CD14-positive monocyte (primary cell): ENCODE results near the gene CLIC1. TPM values are rescaled to one million over a fixed set of nuclear protein-coding genes. Genes with fewer than 3 reads are reported as not detected.
A peak's percentile ranks its signal among the peaks of the same experiment; 100 is the strongest.

Experiments used
- DNase-seq, 3 donors: peaks; one replicate each; pipeline ENCODE4 v3.0.0-alpha.2; 2011 to 2022
- H2AFZ ChIP-seq: 2 replicates; pipeline ENCODE4 v1.6.0; 2012; ENCODE audit warnings: mild to moderate bottlenecking, low read depth, low read length, inconsistent platforms; ENCODE audit not compliant: insufficient read depth, poor library complexity, severe bottlenecking
- H3K27ac ChIP-seq, 2 donors: 1 replicate in 1 of 2; 2 replicates in 1 of 2; pipeline ENCODE4 v1.5.1; 2012 to 2013; ENCODE audit warnings: low read length in 2 of 2, control low read depth in 1 of 2, inconsistent platforms in 1 of 2, low read depth in 1 of 2, mild to moderate bottlenecking in 1 of 2
- H3K27me3 ChIP-seq, 2 donors: one replicate each; pipeline versions ENCODE4 v1.6.0 to v1.6.1; 2011 to 2013; ENCODE audit warnings: low read length in 2 of 2; ENCODE audit not compliant: control insufficient read depth in 2 of 2, insufficient read depth in 2 of 2
- H3K36me3 ChIP-seq, 2 donors: replicated peaks in 1 of 2; 1 replicate in 1 of 2; 2 replicates in 1 of 2; pipeline versions ENCODE4 v1.5.1 to v1.6.1; 2012 to 2013; ENCODE audit warnings: low read length in 2 of 2, control low read depth in 1 of 2, inconsistent platforms in 1 of 2, mild to moderate bottlenecking in 1 of 2; ENCODE audit not compliant: insufficient read depth in 2 of 2, control insufficient read depth in 1 of 2
- H3K4me1 ChIP-seq, 2 donors: 1 replicate in 1 of 2; 2 replicates in 1 of 2; pipeline versions ENCODE4 v1.5.1 to v1.6.1; 2012 to 2013; ENCODE audit warnings: low read length in 2 of 2, control low read depth in 1 of 2, inconsistent platforms in 1 of 2, mild to moderate bottlenecking in 1 of 2, moderate library complexity in 1 of 2; ENCODE audit not compliant: insufficient read depth in 2 of 2, control insufficient read depth in 1 of 2
- H3K4me2 ChIP-seq: replicated peaks from 2 replicates; pipeline ENCODE3; 2012; ENCODE audit warnings: low read length, moderate library complexity, mild to moderate bottlenecking; ENCODE audit not compliant: poor library complexity, severe bottlenecking; ENCODE audit errors: extremely low read depth
- H3K4me3 ChIP-seq, 3 experiments: fragments of 200-600 bp in 1 of 3; sonication (generic) in 1 of 3; replicated peaks in 1 of 3; 1 replicate in 2 of 3; 2 replicates in 1 of 3; pipeline ENCODE4 v1.5.1; 2011 to 2013; ENCODE audit warnings: low read length in 3 of 3, mild to moderate bottlenecking in 3 of 3, control low read depth in 2 of 3, low read depth in 2 of 3, inconsistent platforms in 1 of 3, moderate library complexity in 1 of 3
- H3K79me2 ChIP-seq: 2 replicates; pipeline ENCODE4 v1.6.0; 2012; ENCODE audit warnings: mild to moderate bottlenecking, control low read depth, inconsistent platforms, low read length, moderate library complexity; ENCODE audit not compliant: insufficient read depth
- H3K9ac ChIP-seq: 2 replicates; pipeline ENCODE4 v1.6.0; 2017; ENCODE audit warnings: low read length, mild to moderate bottlenecking; ENCODE audit not compliant: insufficient read depth, poor library complexity, severe bottlenecking
- H3K9me3 ChIP-seq, 2 donors: replicated peaks in 1 of 2; 1 replicate in 1 of 2; 2 replicates in 1 of 2; pipeline versions ENCODE4 v1.5.1 to v1.6.1; 2012 to 2013; ENCODE audit warnings: low read length in 2 of 2, control low read depth in 1 of 2; ENCODE audit not compliant: control insufficient read depth in 1 of 2, insufficient read depth in 1 of 2
- H4K20me1 ChIP-seq: 2 replicates; pipeline ENCODE4 v1.6.0; 2012; ENCODE audit warnings: mild to moderate bottlenecking, low read length, control low read depth, moderate library complexity; ENCODE audit not compliant: insufficient read depth
- H3K27ac Mint-ChIP-seq, 7 donors: one replicate each; pipeline ENCODE4 v1.8.0; 2020; ENCODE audit warnings: mild to moderate bottlenecking in 7 of 7, mixed read lengths in 7 of 7, moderate library complexity in 6 of 7, inconsistent platforms in 2 of 7
- H3K27me3 Mint-ChIP-seq, 3 donors: one replicate each; pipeline ENCODE4 v1.8.0; 2021 to 2022; ENCODE audit warnings: low read depth in 3 of 3, mild to moderate bottlenecking in 3 of 3, mixed read lengths in 3 of 3, moderate library complexity in 3 of 3, inconsistent platforms in 1 of 3
- H3K36me3 Mint-ChIP-seq, 2 donors: one replicate each; pipeline ENCODE4 v1.8.0; 2020; ENCODE audit warnings: mixed read lengths in 2 of 2, inconsistent platforms in 1 of 2, mild to moderate bottlenecking in 1 of 2
- H3K4me1 Mint-ChIP-seq: one replicate; pipeline ENCODE4 v1.8.0; 2020; ENCODE audit warnings: mild to moderate bottlenecking, mixed read lengths
- H3K4me3 Mint-ChIP-seq, 2 donors: one replicate each; pipeline ENCODE4 v1.8.0; 2020; ENCODE audit warnings: mild to moderate bottlenecking in 2 of 2, mixed read lengths in 2 of 2, moderate library complexity in 1 of 2
- H3K9me3 Mint-ChIP-seq, 7 donors: one replicate each; pipeline ENCODE4 v1.8.0; 2020 to 2022; ENCODE audit warnings: mixed read lengths in 7 of 7, mild to moderate bottlenecking in 6 of 7, moderate library complexity in 6 of 7, inconsistent platforms in 2 of 7
- WGBS: methylation state at CpG from one replicate; pipeline ENCODE4 v1.1.5; 2013; ENCODE audit warnings: missing lambda C conversion rate; ENCODE audit not compliant: insufficient coverage; 5-methylcytosine and 5-hydroxymethylcytosine counted together
- intact Hi-C, 2 donors: fragments of 100-400 bp; cut with micrococcal nuclease; formaldehyde crosslinking; loops; one replicate each; pipeline versions ENCODE4 v1.15.0 to v1.15.1; 2023
- polyA plus RNA-seq, 3 donors: library from polyadenylated mRNA; depleted of rRNA in 1 of 3; unstranded in 2 of 3; stranded (reverse) in 1 of 3; fragments of 300-500 nt in 2 of 3; fragments of >200 nt in 1 of 3; fragmentation: Illumina TruSeq in 2 of 3; gene quantifications; 1 replicate in 2 of 3; 2 replicates in 1 of 3; pipeline ENCODE4 v1.2.3, GENCODE V29; 2012 to 2021
- TF ChIP-seq, protein P1 (sequence below): fragments of 200-600 bp; IDR thresholded peaks from one replicate; pipeline ENCODE4 v1.8.0; 2022; ENCODE audit warnings: antibody characterized with exemption, mild to moderate bottlenecking

The CLIC1 gene
- polyA plus RNA-seq, 3 donors = 676 to 1,304 (median 1,196) TPM

DNA sequence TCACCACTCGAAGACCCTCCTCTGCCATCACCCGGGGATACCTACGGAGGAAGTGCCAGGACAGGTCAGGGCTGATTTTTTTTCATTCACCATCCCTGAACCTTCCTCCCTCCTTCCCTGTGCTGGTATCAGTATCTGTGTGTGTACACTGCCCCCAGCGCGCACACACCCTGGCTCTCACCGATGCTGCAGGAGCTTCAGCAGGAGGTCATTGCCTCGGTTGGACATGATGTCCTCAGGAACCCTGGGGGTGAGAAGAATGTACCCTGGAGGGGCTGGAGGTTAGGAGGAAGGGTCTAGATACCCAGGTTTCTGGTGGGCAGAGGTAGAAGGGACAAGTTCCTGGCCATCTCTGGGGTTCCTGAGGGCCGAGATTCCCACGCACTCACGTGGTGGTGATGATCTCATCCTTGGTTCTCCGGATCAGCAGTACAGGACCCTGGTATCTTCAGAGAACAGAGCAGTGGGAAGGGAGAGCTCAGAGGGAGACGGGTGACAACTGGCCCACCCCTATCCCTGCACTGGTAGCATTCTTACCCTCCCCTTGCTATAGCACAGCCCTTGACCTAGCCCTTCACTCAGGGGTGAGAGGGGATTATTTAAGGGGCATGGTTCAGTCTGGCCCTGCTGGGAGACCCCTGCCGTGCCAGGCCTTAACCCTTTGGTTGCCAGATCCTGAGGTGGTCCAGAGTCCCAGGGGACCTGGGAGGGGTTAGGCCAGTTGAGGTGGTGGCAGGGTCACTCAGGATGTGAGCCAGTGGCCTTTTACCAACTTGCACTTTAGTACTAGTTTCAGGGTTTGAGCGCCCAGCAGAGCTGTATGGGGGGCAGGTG is 48.3 kb downstream of the CLIC1 start:
- 94% methylated on average over 10 of the region's 14 CpGs for WGBS

DNA sequence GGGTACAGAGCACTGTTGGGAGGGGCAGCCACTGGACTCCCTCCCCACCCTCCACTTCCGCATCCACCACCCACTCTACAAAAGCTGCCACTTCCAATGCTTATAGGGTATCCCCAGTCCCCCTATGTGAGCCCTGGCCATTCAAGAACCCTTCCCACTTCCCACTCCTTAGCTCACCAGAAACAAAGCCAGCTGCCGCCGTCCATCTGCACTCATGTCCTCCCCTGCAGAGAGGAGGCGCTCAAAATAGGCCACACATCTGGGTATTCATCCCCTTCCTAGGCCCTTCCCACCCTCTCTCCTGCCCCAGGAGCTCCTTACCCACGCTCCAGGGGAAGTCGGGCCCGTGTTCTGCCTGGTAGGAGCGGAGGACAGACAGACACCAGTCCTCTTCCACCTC is 49.0 kb downstream of the CLIC1 start:
- Mint-ChIP-seq H3K4me3 (no peak overlapping the region), H3K27me3 (peaks cover 3 to 8% (median 5%) of the 10 kb centered on the region in 3 donors), H3K9me3 (peaks cover 0 to 2% (median 0%) of the 10 kb centered on the region in 7 donors), H3K36me3 (peaks cover 74 to 79% of the 10 kb centered on the region in 2 donors), H3K27ac (no peak overlapping the region), H3K4me1 (peaks cover 23% of the 10 kb centered on the region)
- Histone ChIP-seq H3K79me2 (no peaks in the 10 kb centered on the region), H3K4me2 (no peak overlapping the region), H2AFZ (no peak overlapping the region), H3K4me3 (no peak overlapping the region), H3K27me3 (peaks cover 0 to 4% of the 10 kb centered on the region in 2 donors), H3K9me3 (no peaks in the 10 kb centered on the region), H4K20me1 (peaks cover 13% of the 10 kb centered on the region), H3K9ac (no peak overlapping the region), H3K27ac (no peak overlapping the region), H3K36me3 (peaks cover 64 to 82% of the 10 kb centered on the region in 2 donors), H3K4me1 (peaks cover 18% of the 10 kb centered on the region in 2 donors)
- no peak for DNase-seq
- TF ChIP-seq, protein P1, sequence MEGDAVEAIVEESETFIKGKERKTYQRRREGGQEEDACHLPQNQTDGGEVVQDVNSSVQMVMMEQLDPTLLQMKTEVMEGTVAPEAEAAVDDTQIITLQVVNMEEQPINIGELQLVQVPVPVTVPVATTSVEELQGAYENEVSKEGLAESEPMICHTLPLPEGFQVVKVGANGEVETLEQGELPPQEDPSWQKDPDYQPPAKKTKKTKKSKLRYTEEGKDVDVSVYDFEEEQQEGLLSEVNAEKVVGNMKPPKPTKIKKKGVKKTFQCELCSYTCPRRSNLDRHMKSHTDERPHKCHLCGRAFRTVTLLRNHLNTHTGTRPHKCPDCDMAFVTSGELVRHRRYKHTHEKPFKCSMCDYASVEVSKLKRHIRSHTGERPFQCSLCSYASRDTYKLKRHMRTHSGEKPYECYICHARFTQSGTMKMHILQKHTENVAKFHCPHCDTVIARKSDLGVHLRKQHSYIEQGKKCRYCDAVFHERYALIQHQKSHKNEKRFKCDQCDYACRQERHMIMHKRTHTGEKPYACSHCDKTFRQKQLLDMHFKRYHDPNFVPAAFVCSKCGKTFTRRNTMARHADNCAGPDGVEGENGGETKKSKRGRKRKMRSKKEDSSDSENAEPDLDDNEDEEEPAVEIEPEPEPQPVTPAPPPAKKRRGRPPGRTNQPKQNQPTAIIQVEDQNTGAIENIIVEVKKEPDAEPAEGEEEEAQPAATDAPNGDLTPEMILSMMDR = no peak
- intact Hi-C loops = no loop called here
- WGBS = 77% methylated on average over 3 of the region's 8 CpGs

More for the DNA sequence above, 48.3 kb downstream of the CLIC1 start:
- H3K27me3 ChIP-seq = peaks cover 0 to 4% of the 10 kb centered on the region in 2 donors
- Mint-ChIP-seq H3K4me1 (peaks cover 20% of the 10 kb centered on the region), H3K27me3 (peaks cover 3 to 8% (median 3%) of the 10 kb centered on the region in 3 donors), H3K36me3 (peaks cover 81 to 85% of the 10 kb centered on the region in 2 donors), H3K27ac (peak overlapping the region in 1 of 7 donors; percentile 32), H3K4me3 (no peak overlapping the region), H3K9me3 (peaks cover 0 to 2% (median 0%) of the 10 kb centered on the region in 7 donors)
- no peaks in the 10 kb centered on the region for H3K9me3 ChIP-seq
- no peak overlapping the region for H2AFZ ChIP-seq
- peaks cover 71 to 90% of the 10 kb centered on the region in 2 donors for H3K36me3 ChIP-seq
- DNase-seq = no peak
- no peak overlapping the region for H3K9ac ChIP-seq
- H3K27ac ChIP-seq = peak overlapping the region in 1 of 2 donors; percentile 46
- intact Hi-C loops = no loop called here
- H3K4me1 ChIP-seq = peaks cover 13 to 14% of the 10 kb centered on the region in 2 donors
- peaks cover 16% of the 10 kb centered on the region for H4K20me1 ChIP-seq
- no peak overlapping the region for H3K4me2 ChIP-seq
- H3K79me2 ChIP-seq = no peaks in the 10 kb centered on the region
- TF ChIP-seq, protein P1 = no peak
- no peak overlapping the region for H3K4me3 ChIP-seq
